Karpas-422 (cell line): ENCODE measurements around the gene ERMP1. TPM values are rescaled to one million over a fixed set of nuclear protein-coding genes. Genes with fewer than 3 reads are reported as not detected.
"Not testable (repeated sequence)": the region's sequence is repeated elsewhere in the genome, so short reads cannot be mapped to it uniquely, and the experiment has no call there.

Source experiments
- DNase-seq: peaks from one replicate; pipeline ENCODE4 v3.0.0-alpha.2; 2015
- H2AFZ ChIP-seq: fragments of 200-600 bp; sonication (generic); 2 replicates; pipeline ENCODE4 v1.6.1; 2014; ENCODE audit warnings: antibody characterized with exemption, low read length, mixed read lengths
- H3K27ac ChIP-seq: fragments of 200-600 bp; sonication (generic); 2 replicates; pipeline ENCODE4 v1.5.1; 2014; ENCODE audit warnings: mild to moderate bottlenecking, low read length, moderate library complexity
- H3K27me3 ChIP-seq: fragments of 200-600 bp; sonication (generic); 2 replicates; pipeline ENCODE4 v1.6.1; 2014; ENCODE audit warnings: low read length, mixed read lengths
- H3K36me3 ChIP-seq: fragments of 200-600 bp; sonication (generic); 2 replicates; pipeline ENCODE4 v1.6.1; 2014; ENCODE audit warnings: low read length, mixed read lengths; ENCODE audit not compliant: insufficient read depth
- H3K4me1 ChIP-seq: fragments of 200-600 bp; sonication (generic); 2 replicates; pipeline ENCODE4 v1.6.1; 2014; ENCODE audit warnings: mild to moderate bottlenecking, low read length, mixed read lengths
- H3K4me2 ChIP-seq: fragments of 200-600 bp; sonication (generic); 2 replicates; pipeline ENCODE4 v1.6.1; 2014; ENCODE audit warnings: low read length, low read depth, mild to moderate bottlenecking; ENCODE audit not compliant: poor library complexity, severe bottlenecking
- H3K4me3 ChIP-seq: fragments of 200-600 bp; sonication (generic); 2 replicates; pipeline ENCODE4 v1.5.1; 2014; ENCODE audit warnings: mild to moderate bottlenecking, antibody characterized with exemption, low read length, mixed read lengths
- H3K79me2 ChIP-seq: fragments of 200-600 bp; sonication (generic); 2 replicates; pipeline ENCODE4 v1.6.1; 2014; ENCODE audit warnings: mild to moderate bottlenecking, low read length, mixed read lengths
- H3K9ac ChIP-seq: fragments of 200-600 bp; sonication (generic); 2 replicates; pipeline ENCODE4 v1.6.0; 2014; ENCODE audit warnings: low read length
- H3K9me2 ChIP-seq: fragments of 200-600 bp; sonication (generic), shearing (Covaris generic); replicated peaks from 2 replicates; pipeline ENCODE4 v1.6.0; 2014; ENCODE audit warnings: mild to moderate bottlenecking, low read length, moderate library complexity; ENCODE audit not compliant: insufficient read depth
- H3K9me3 ChIP-seq: fragments of 300-700, 200-600 bp; sonication (generic); 2 replicates; pipeline ENCODE4 v1.6.1; 2014; ENCODE audit warnings: low read length, mixed read lengths
- H4K20me1 ChIP-seq: fragments of 200-600 bp; sonication (generic); 2 replicates; pipeline ENCODE4 v1.6.1; 2014; ENCODE audit warnings: mild to moderate bottlenecking, antibody characterized with exemption, low read length, low read depth; ENCODE audit not compliant: insufficient read depth
- total RNA-seq: library from RNA; depleted of rRNA; stranded (reverse); fragments of >200 nt; shearing (Covaris generic); gene quantifications from 2 replicates; pipeline ENCODE4 v1.2.3, GENCODE V29; 2014; ENCODE audit warnings: low replicate concordance

The ERMP1 gene
- total RNA-seq, 1 experiment from 2014 or later, result 27.4 TPM

DNA sequence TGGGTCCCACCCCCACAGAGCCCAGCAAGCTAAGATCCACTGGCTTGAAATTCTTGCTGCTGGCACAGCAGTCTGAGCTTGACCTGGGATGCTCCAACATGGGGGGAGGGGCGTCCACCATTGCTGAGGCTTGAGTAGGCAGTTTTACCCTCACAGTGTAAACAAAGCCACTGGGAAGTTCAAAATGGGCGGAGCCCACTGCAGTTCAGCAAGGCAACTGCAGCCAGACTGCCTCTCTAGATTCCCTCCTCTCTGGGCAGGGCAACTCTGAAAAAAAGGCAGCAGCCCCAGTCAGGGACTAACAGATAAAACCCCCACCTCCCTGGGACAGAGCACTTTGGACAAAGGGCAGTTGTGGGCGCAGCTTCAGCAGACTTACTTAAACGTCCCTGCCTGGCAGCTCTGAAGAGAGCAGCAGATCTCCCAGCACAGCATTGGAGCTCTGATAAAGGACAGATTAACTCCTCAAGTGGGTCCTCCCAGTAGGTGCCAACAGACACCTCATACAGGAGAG is 53.2 kb downstream of the ERMP1 start:
- Histone ChIP-seq H3K36me3 (peaks cover 73% of the 10 kb centered on the region), H3K9me3 (peaks cover 18% of the 10 kb centered on the region), H3K79me2 (peaks cover 18% of the 10 kb centered on the region)
- not testable (repeated sequence) for H3K9ac ChIP-seq, H3K27ac ChIP-seq, DNase-seq, H4K20me1 ChIP-seq, H3K4me1 ChIP-seq, H3K4me3 ChIP-seq, H3K4me2 ChIP-seq, H2AFZ ChIP-seq, H3K9me2 ChIP-seq, H3K27me3 ChIP-seq

DNA sequence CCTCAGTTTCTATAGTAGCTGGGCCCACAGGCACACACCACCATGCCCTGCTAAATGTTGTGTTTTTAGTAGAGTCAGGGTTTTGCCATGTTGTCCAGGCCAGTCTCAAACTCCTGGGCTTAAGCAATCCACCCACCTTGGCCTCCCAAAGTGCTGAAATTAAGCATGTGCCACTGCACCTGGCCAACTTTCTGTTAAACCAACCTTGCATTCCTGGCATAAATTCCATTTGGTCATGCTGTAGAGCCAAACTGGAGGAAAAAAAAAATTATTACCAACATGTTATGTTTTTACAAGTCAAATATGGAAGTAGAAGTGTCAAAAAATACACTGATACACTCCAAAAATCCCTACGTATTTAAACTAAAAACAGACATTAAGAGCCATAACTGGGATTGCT is 54.1 kb downstream of the ERMP1 start:
- peaks cover 21% of the 10 kb centered on the region for H3K79me2 ChIP-seq
- H3K9me2 ChIP-seq, result no peaks in the 10 kb centered on the region
- H3K4me1 ChIP-seq, result no peaks in the 10 kb centered on the region
- no peak overlapping the region for H3K4me3 ChIP-seq
- peaks cover 74% of the 10 kb centered on the region for H3K36me3 ChIP-seq
- H3K4me2 ChIP-seq, result no peak overlapping the region
- no peak for DNase-seq
- peaks cover 18% of the 10 kb centered on the region for H3K9me3 ChIP-seq
- no peak overlapping the region for H2AFZ ChIP-seq
- no peaks in the 10 kb centered on the region for H4K20me1 ChIP-seq
- H3K9ac ChIP-seq, result no peak overlapping the region
- no peaks in the 10 kb centered on the region for H3K27me3 ChIP-seq
- H3K27ac ChIP-seq, result no peak overlapping the region

- Histone ChIP-seq H3K4me2 (no peak overlapping the region), H3K79me2 (peaks cover 19% of the 10 kb centered on the region)
Observed at GRCh38 chr9:5773324-5773999, 59.5 kb downstream of the ERMP1 start.

DNA sequence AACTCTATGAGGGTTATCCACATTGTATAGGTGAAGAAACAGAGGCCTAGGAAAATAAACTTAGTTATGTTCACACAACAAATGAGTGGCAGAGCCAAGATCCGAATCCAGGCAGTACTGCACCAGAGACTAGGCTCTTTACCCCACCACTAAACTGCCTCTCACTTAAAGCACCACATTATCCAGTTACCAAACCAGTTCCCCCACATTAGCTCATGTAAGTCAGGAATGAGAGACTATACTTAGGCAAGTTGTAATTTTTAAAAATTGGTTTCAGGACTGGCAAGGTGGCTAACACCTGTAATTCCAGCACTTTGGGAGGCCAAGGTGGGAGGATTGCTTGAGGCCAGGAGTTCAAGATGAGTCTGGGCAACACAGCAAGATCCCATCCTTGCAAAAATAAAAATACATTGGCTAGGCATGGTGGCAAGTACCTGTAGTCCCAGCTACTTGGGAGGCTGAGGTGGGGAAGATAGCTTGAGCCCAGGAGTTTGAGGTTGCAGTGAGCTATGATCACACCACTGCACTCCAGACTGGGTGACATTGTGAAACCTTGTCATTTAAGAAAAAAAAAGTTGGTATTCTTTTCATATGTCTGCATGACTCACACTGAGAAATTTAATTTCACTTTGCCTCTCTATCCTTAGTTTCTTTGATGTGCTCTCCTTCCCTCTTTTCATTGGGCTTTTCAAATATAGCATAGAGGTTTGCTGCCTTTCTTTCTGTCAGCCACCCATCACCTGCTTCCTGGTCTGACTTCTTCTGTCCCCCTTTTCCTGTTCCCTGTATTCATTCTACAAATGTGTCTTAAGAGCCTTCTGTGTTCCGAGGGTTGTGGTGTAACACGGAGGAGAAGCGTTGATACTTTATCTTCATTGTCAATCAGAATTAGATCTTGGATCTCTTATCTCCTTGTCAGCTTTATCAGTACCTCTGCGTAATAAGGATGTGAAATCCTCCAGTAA is 64.7 kb downstream of the ERMP1 start:
- Histone ChIP-seq H3K9me2 (no peaks in the 10 kb centered on the region), H3K4me1 (no peaks in the 10 kb centered on the region), H3K79me2 (peaks cover 12% of the 10 kb centered on the region), H3K4me3 (no peak overlapping the region), H3K27ac (no peak overlapping the region), H3K9me3 (no peaks in the 10 kb centered on the region), H3K36me3 (peaks cover 82% of the 10 kb centered on the region), H4K20me1 (no peaks in the 10 kb centered on the region), H2AFZ (no peak overlapping the region), H3K27me3 (no peaks in the 10 kb centered on the region), H3K4me2 (no peak overlapping the region), H3K9ac (no peak overlapping the region)
- no peak for DNase-seq

More at GRCh38 chr9:5773324-5773999, 59.5 kb downstream of the ERMP1 start:
- no peak overlapping the region for H3K27ac ChIP-seq
- no peak overlapping the region for H2AFZ ChIP-seq
- H3K4me3 ChIP-seq, result no peak overlapping the region
- no peaks in the 10 kb centered on the region for H3K27me3 ChIP-seq
- H3K4me1 ChIP-seq, result no peaks in the 10 kb centered on the region
- no peaks in the 10 kb centered on the region for H3K9me2 ChIP-seq
- peaks cover 97% of the 10 kb centered on the region for H3K36me3 ChIP-seq
- H3K9ac ChIP-seq, result no peak overlapping the region
- peaks cover 12% of the 10 kb centered on the region for H3K9me3 ChIP-seq
- no peak for DNase-seq
- no peaks in the 10 kb centered on the region for H4K20me1 ChIP-seq

GRCh38 chr9:5764130-5764868 is 68.6 kb downstream of the ERMP1 start:
- Histone ChIP-seq H3K4me1 (peaks cover 4% of the 10 kb centered on the region), H3K9ac (no peak overlapping the region), H3K4me3 (no peak overlapping the region), H4K20me1 (no peaks in the 10 kb centered on the region), H3K9me3 (no peaks in the 10 kb centered on the region), H3K27me3 (no peaks in the 10 kb centered on the region), H3K4me2 (no peak overlapping the region), H3K27ac (no peak overlapping the region), H3K36me3 (peaks cover 74% of the 10 kb centered on the region), H2AFZ (no peak overlapping the region), H3K9me2 (no peaks in the 10 kb centered on the region), H3K79me2 (peaks cover 6% of the 10 kb centered on the region; the same call in 1 of the 2 replicates)
- DNase-seq, result no peak

- H4K20me1 ChIP-seq, result no peaks in the 10 kb centered on the region
- H3K4me3 ChIP-seq, result no peak overlapping the region
- no peaks in the 10 kb centered on the region for H3K9me3 ChIP-seq
- no peaks in the 10 kb centered on the region for H3K9me2 ChIP-seq
- H3K4me2 ChIP-seq, result no peak overlapping the region
- peaks cover 21% of the 10 kb centered on the region for H3K4me1 ChIP-seq
- H3K9ac ChIP-seq, result no peak overlapping the region
- H3K27me3 ChIP-seq, result no peaks in the 10 kb centered on the region
- no peak overlapping the region for H2AFZ ChIP-seq
- peaks cover 76% of the 10 kb centered on the region for H3K36me3 ChIP-seq
- peaks cover 6% of the 10 kb centered on the region; the same call in 1 of the 2 replicates for H3K79me2 ChIP-seq
- no peak for DNase-seq
- no peak overlapping the region for H3K27ac ChIP-seq
Observed at GRCh38 chr9:5762421-5762820, 70.5 kb downstream of the ERMP1 start.

DNA sequence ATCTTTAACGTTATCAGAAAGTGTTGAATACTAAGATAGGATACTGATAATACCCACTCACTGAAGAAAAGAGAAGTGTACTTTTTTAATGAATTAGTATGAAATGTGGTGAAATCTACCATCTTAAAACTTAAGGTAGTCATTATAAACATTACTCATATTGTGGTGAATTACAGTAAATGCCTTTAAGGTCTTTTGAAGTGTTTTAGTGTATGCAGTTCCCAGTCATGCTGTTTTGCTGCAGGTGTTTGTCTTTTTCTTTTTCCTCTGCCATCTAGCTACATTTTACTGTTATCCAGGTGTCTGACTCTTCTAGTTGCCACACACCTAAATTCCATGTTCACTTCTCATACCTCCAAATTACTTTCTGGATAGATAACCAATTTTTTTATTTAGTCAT is 72.6 kb downstream of the ERMP1 start:
- Histone ChIP-seq H3K27me3 (no peaks in the 10 kb centered on the region), H2AFZ (no peak overlapping the region), H3K4me1 (peaks cover 26% of the 10 kb centered on the region), H3K9me2 (no peaks in the 10 kb centered on the region), H3K4me3 (no peak overlapping the region), H3K9ac (no peak overlapping the region), H4K20me1 (no peaks in the 10 kb centered on the region), H3K4me2 (no peak overlapping the region), H3K9me3 (no peaks in the 10 kb centered on the region), H3K36me3 (peaks cover 83% of the 10 kb centered on the region), H3K27ac (no peak overlapping the region; the same call in 1 of the 2 replicates), H3K79me2 (peaks cover 6% of the 10 kb centered on the region; the same call in 1 of the 2 replicates)
- DNase-seq, result no peak
